Esophagus muscularis mucosa (tissue), 4 donors: ENCODE results near the gene RASD1. TPM values are rescaled to one million over a fixed set of nuclear protein-coding genes. Genes with fewer than 3 reads are reported as not detected.

ENCODE experiments used
- DNase-seq: peaks from one replicate; pipeline ENCODE4 v3.0.0-alpha.2; 2017; ENCODE audit errors: extremely low spot score
- H3K27ac ChIP-seq, 4 donors: fragments of 200-600 bp; sonication (generic); replicated peaks in 1 of 4; 1 replicate in 3 of 4; 2 replicates in 1 of 4; pipeline ENCODE4 v1.5.1; 2016 to 2019; ENCODE audit warnings: mild to moderate bottlenecking in 1 of 4
- H3K27me3 ChIP-seq, 4 donors: fragments of 200-600 bp; sonication (generic); one replicate each; pipeline versions ENCODE4 v1.5.1 to v1.6.0; 2016 to 2019
- H3K36me3 ChIP-seq, 4 donors: fragments of 200-600 bp; sonication (generic); one replicate each; pipeline ENCODE4 v1.5.1; 2016 to 2019
- H3K4me1 ChIP-seq, 4 donors: fragments of 200-600 bp; sonication (generic); one replicate each; pipeline ENCODE4 v1.5.1; 2016 to 2019
- H3K4me3 ChIP-seq, 4 donors: fragments of 200-600 bp; sonication (generic); 1 replicate in 2 of 4; 2 replicates in 2 of 4; pipeline ENCODE4 v1.5.1; 2016 to 2019; ENCODE audit warnings: mild to moderate bottlenecking in 4 of 4, moderate library complexity in 1 of 4
- H3K9me3 ChIP-seq, 4 donors: fragments of 200-600 bp; sonication (generic); 1 replicate in 3 of 4; 2 replicates in 1 of 4; pipeline ENCODE4 v1.5.1; 2016 to 2019
- CTCF ChIP-seq, 3 experiments: fragments of 200-600 bp in 2 of 3; fragments of 450-650 bp in 1 of 3; sonication (generic) in 2 of 3; IDR thresholded peaks; one replicate each; pipeline ENCODE4 v1.5.1; 2017 to 2019; ENCODE audit warnings: antibody characterized with exemption in 3 of 3, mild to moderate bottlenecking in 2 of 3, moderate library complexity in 1 of 3
- EP300 ChIP-seq: sonication (generic); formaldehyde crosslinking; IDR thresholded peaks from one replicate; pipeline ENCODE4 v1.6.1; 2017; ENCODE audit warnings: antibody characterized with exemption
- POLR2A ChIP-seq: fragments of 450-650 bp; IDR thresholded peaks from one replicate; pipeline ENCODE4 v1.6.1; 2017; ENCODE audit warnings: antibody characterized with exemption, moderate library complexity, mild to moderate bottlenecking, low read depth
- POLR2AphosphoS5 ChIP-seq, 2 donors: sonication (generic); formaldehyde crosslinking; IDR thresholded peaks; one replicate each; pipeline ENCODE4 v1.6.1; 2017; ENCODE audit warnings: antibody characterized with exemption in 2 of 2
- WGBS: methylation state at CpG from one replicate; pipeline ENCODE4 v1.1.5; 2018; 5-methylcytosine and 5-hydroxymethylcytosine counted together
- intact Hi-C: fragments of 100-400 bp; cut with DNase I; formaldehyde crosslinking; loops from one replicate; pipeline ENCODE4 v1.15.1; 2023
- total RNA-seq, 4 donors: library from RNA; depleted of rRNA; stranded (reverse); fragments of >200 nt; gene quantifications; one replicate each; pipeline versions ENCODE4 v1.1.0 to v1.2.1, GENCODE V29; 2016

The RASD1 gene
- total RNA-seq, 4 donors from 2014 or later: 5.0 to 17.9 (median 13.3) TPM

- H3K36me3 ChIP-seq: peaks cover 0 to 7% (median 0%) of the 10 kb centered on the region in 4 donors
- no peak overlapping the region for H3K27ac ChIP-seq
- WGBS: 94% methylated on average over 15 of the region's 16 CpGs
- DNase-seq: no peak
- H3K4me1 ChIP-seq: no peaks in the 10 kb centered on the region
- H3K4me3 ChIP-seq: no peak overlapping the region
- intact Hi-C loops: no loop called here
- H3K27me3 ChIP-seq: no peaks in the 10 kb centered on the region
- H3K9me3 ChIP-seq: no peaks in the 10 kb centered on the region
- no peak for TF ChIP-seq POLR2A
- TF ChIP-seq EP300: no peak
- no peak for TF ChIP-seq CTCF (IDR thresholded peaks at IDR 0.05)
- TF ChIP-seq POLR2AphosphoS5 (IDR thresholded peaks at IDR 0.05): no peak
These were observed 18.3 kb upstream of the RASD1 start for GRCh38 chr17:17514361-17514992.

- Histone ChIP-seq H3K36me3 (peaks cover 0 to 5% (median 0%) of the 10 kb centered on the region in 4 donors), H3K27me3 (no peaks in the 10 kb centered on the region), H3K9me3 (no peaks in the 10 kb centered on the region), H3K4me1 (no peaks in the 10 kb centered on the region), H3K27ac (no peak overlapping the region), H3K4me3 (no peak overlapping the region)
- intact Hi-C loops: no loop called here
- no peak for DNase-seq
- TF ChIP-seq CTCF (IDR thresholded peaks at IDR 0.05) (no peak), POLR2A (no peak)
- 98% methylated on average over 7 of the region's 7 CpGs for WGBS
These were observed 17.4 kb upstream of the RASD1 start for GRCh38 chr17:17513626-17514025.

GRCh38 chr17:17512866-17513265 is 16.7 kb upstream of the RASD1 start:
- DNase-seq: no peak
- 96% methylated on average over 4 of the region's 5 CpGs for WGBS
- peaks cover 0 to 6% (median 2%) of the 10 kb centered on the region in 4 donors for H3K36me3 ChIP-seq
- H3K4me3 ChIP-seq: no peak overlapping the region
- no peaks in the 10 kb centered on the region for H3K4me1 ChIP-seq
- H3K27me3 ChIP-seq: no peaks in the 10 kb centered on the region
- no peak overlapping the region for H3K27ac ChIP-seq
- intact Hi-C loops: no loop called here
- TF ChIP-seq CTCF (IDR thresholded peaks at IDR 0.05) (no peak), POLR2A (no peak), POLR2AphosphoS5 (IDR thresholded peaks at IDR 0.05) (no peak), EP300 (no peak)
- no peaks in the 10 kb centered on the region for H3K9me3 ChIP-seq

- WGBS: 73% methylated on average over 20 of the region's 29 CpGs
- H3K36me3 ChIP-seq: peaks cover 0 to 6% (median 2%) of the 10 kb centered on the region in 4 donors
- no peaks in the 10 kb centered on the region for H3K9me3 ChIP-seq
- no peak overlapping the region for H3K4me3 ChIP-seq
- intact Hi-C loops: no loop called here
- no peak for DNase-seq
- no peaks in the 10 kb centered on the region for H3K27me3 ChIP-seq
- no peaks in the 10 kb centered on the region for H3K4me1 ChIP-seq
- no peak overlapping the region for H3K27ac ChIP-seq
- TF ChIP-seq EP300: no peak
- TF ChIP-seq POLR2AphosphoS5 (IDR thresholded peaks at IDR 0.05): no peak
- no peak for TF ChIP-seq CTCF (IDR thresholded peaks at IDR 0.05)
- no peak for TF ChIP-seq POLR2A
These were observed 16.0 kb upstream of the RASD1 start for GRCh38 chr17:17511881-17512858.
